Endothelial cell of umbilical vein (primary cell): Measurements from ENCODE around the gene ANO4. TPM values are rescaled to one million over a fixed set of nuclear protein-coding genes. Genes with fewer than 3 reads are reported as not detected.

Experiments
- BruUV-seq: library from RNA; stranded (reverse); fragments of 400-500 nt; replicated peaks from 2 replicates; lab custom pipeline; 2021; lab: Mats Ljungman, UMichigan
- CTCF ChIA-PET: fragments of 300-600, 350-600 bp; sonication (Branson Sonifier 250); formaldehyde crosslinking; loops from one replicate; lab custom pipeline; 2021; ENCODE audit warnings: antibody characterized with exemption, inconsistent platforms; lab: Charles Lee
- POLR2A ChIA-PET: fragments of 300-600, 350-600 bp; sonication (Branson Sonifier 250); formaldehyde crosslinking; loops from one replicate; lab custom pipeline; 2021; ENCODE audit warnings: antibody characterized with exemption, inconsistent platforms; lab: Charles Lee
- DNase-seq: peaks from one replicate; pipeline ENCODE4 v3.0.0-alpha.2; 2011; ENCODE audit warnings: low read depth, low spot score
- FAIRE-seq: peaks from 2 replicates; lab custom pipeline; 2011; peaks lifted over from hg19 to GRCh38; lab: Jason Lieb, UNC
- H2AFZ ChIP-seq: 2 replicates; pipeline ENCODE4 v1.6.0; 2012; ENCODE audit warnings: low read depth, low read length, control low read depth, inconsistent platforms
- H3K27ac ChIP-seq: 2 replicates; pipeline ENCODE4 v1.5.1; 2011; ENCODE audit warnings: low read depth, mild to moderate bottlenecking, control low read depth, low read length, moderate library complexity; ENCODE audit not compliant: insufficient read depth
- H3K27me3 ChIP-seq, 2 experiments: 2 replicates each; pipeline versions ENCODE4 v1.6.0 to v1.6.1; 2011; ENCODE audit warnings: low read length in 2 of 2, mixed read lengths in 1 of 2; ENCODE audit not compliant: control insufficient read depth in 2 of 2, insufficient read depth in 2 of 2
- H3K36me3 ChIP-seq, 2 experiments: 2 replicates in 1 of 2; 3 replicates in 1 of 2; pipeline ENCODE4 v1.5.1; 2011; ENCODE audit warnings: low read length in 2 of 2, mild to moderate bottlenecking in 1 of 2, moderate library complexity in 1 of 2; ENCODE audit not compliant: control insufficient read depth in 2 of 2, insufficient read depth in 2 of 2; ENCODE audit errors: extremely low read depth in 1 of 2
- H3K4me1 ChIP-seq: 3 replicates; pipeline ENCODE4 v1.5.1; 2011; ENCODE audit warnings: mild to moderate bottlenecking, low read length; ENCODE audit not compliant: control insufficient read depth, insufficient read depth; ENCODE audit errors: extremely low read depth
- H3K4me2 ChIP-seq: 2 replicates; pipeline ENCODE4 v1.6.1; 2011; ENCODE audit warnings: low read length, control low read depth, mixed read lengths; ENCODE audit not compliant: insufficient read depth
- H3K4me3 ChIP-seq, 3 experiments: fragments of 200-600 bp in 1 of 3; sonication (generic), shearing (Covaris generic) in 1 of 3; replicated peaks in 1 of 3; 2 replicates each; pipeline ENCODE4 v1.5.1; 2011 to 2016; ENCODE audit warnings: control low read depth in 3 of 3, low read length in 3 of 3, mild to moderate bottlenecking in 2 of 3, inconsistent platforms in 1 of 3, low read depth in 1 of 3, moderate library complexity in 1 of 3; ENCODE audit not compliant: insufficient read depth in 1 of 3
- H3K79me2 ChIP-seq: 2 replicates; pipeline ENCODE4 v1.6.0; 2012; ENCODE audit warnings: low read length, inconsistent platforms; ENCODE audit not compliant: control insufficient read depth, insufficient read depth
- H3K9ac ChIP-seq: replicated peaks from 2 replicates; pipeline ENCODE3; 2011; ENCODE audit warnings: low read length, control low read depth; ENCODE audit not compliant: insufficient read depth; ENCODE audit errors: extremely low read depth
- H3K9me1 ChIP-seq: replicated peaks from 3 replicates; pipeline ENCODE4 v1.6.0; 2011; ENCODE audit warnings: mild to moderate bottlenecking, low read length; ENCODE audit not compliant: control insufficient read depth, insufficient read depth; ENCODE audit errors: extremely low read depth
- H3K9me3 ChIP-seq: replicated peaks from 2 replicates; pipeline ENCODE4 v1.5.1; 2012; ENCODE audit warnings: low read length, inconsistent platforms; ENCODE audit not compliant: control insufficient read depth, insufficient read depth
- H4K20me1 ChIP-seq: replicated peaks from 2 replicates; pipeline ENCODE3; 2011; ENCODE audit warnings: mild to moderate bottlenecking, low read length; ENCODE audit not compliant: control insufficient read depth, insufficient read depth; ENCODE audit errors: extremely low read depth
- GATA2 ChIP-seq: IDR thresholded peaks from 2 replicates; pipeline ENCODE4 v1.7.0; 2011; ENCODE audit warnings: low read depth, mild to moderate bottlenecking, moderate library complexity, mixed read lengths, low read length; ENCODE audit not compliant: insufficient read length, insufficient read depth
- JUN ChIP-seq: IDR thresholded peaks from 2 replicates; pipeline ENCODE4 v1.6.1; 2011; ENCODE audit warnings: borderline replicate concordance, low read depth; ENCODE audit not compliant: insufficient read length, insufficient read depth
- dilution Hi-C: fragments of 300-500 bp; cut with MboI; formaldehyde crosslinking; loops from one replicate; pipeline ENCODE4 v1.15.0; 2019; ENCODE audit warnings: low sequenced_read_pairs; ENCODE audit not compliant: extremely low pct_ligation_motif_present
- intact Hi-C: fragments of 100-400 bp; cut with micrococcal nuclease; formaldehyde crosslinking; loops from one replicate; pipeline ENCODE4 v1.10.0; 2022
- polyA plus RNA-seq, 4 experiments: library from polyadenylated mRNA; depleted of rRNA in 3 of 4; stranded (reverse) in 3 of 4; unstranded in 1 of 4; fragments of >200 nt; gene quantifications; 2 replicates each; pipeline versions ENCODE4 v1.2.1 to v1.2.3, GENCODE V29; 2011 to 2012; ENCODE audit warnings: missing spikeins in 1 of 4
- total RNA-seq: library from RNA; stranded (reverse); gene quantifications from 2 replicates; pipeline ENCODE4 v1.2.3, GENCODE V29; 2021
- TF ChIP-seq, protein P1 (sequence below), 2 donors: IDR thresholded peaks; 1 replicate in 1 of 2; 2 replicates in 1 of 2; pipeline ENCODE4 v1.5.1; 2011; ENCODE audit warnings: low read length in 2 of 2, mild to moderate bottlenecking in 2 of 2, moderate library complexity in 2 of 2, control low read depth in 1 of 2, inconsistent platforms in 1 of 2, low read depth in 1 of 2; ENCODE audit not compliant: insufficient read depth in 1 of 2; ENCODE audit errors: extremely low read depth in 1 of 2

Gene ANO4
- total and polyA plus RNA-seq, 2 donors (not counting 3 experiments of a cell fraction or from before 2014, with no cell fraction given): 0.25 TPM; not detected in 1

DNA sequence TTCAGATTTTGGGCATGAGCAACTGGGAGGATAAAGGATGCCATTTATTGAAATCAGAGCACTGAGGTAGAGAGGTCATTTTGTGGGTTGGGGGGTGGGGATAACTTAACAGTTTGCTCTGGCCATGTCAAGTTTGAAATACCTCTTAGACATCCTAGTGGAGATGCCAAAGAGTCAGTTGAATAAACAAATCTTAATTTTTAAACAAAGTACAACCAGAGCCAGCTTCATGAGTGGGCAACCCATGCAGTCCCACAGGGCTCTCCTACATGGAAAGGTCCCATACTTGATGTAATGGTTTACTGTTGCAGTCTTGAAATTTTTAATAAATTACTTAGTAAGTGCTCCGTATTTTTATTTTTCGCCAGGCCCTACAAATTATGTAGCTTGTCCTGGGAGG, 81.2 kb downstream of the ANO4 start:
- DNase-seq (no peak), FAIRE-seq (no peak)
- Histone ChIP-seq H3K4me2 (no peak overlapping the region), H3K4me3 (no peak overlapping the region), H3K9me3 (no peaks in the 10 kb centered on the region), H2AFZ (no peak overlapping the region), H3K79me2 (no peaks in the 10 kb centered on the region), H3K9me1 (no peaks in the 10 kb centered on the region), H3K36me3 (no peaks in the 10 kb centered on the region), H3K27me3 (no peaks in the 10 kb centered on the region), H3K4me1 (no peaks in the 10 kb centered on the region), H4K20me1 (no peaks in the 10 kb centered on the region), H3K27ac (no peak overlapping the region), H3K9ac (no peak overlapping the region)
- ChIA-PET CTCF (no interaction called here), POLR2A (no interaction called here)
- BruUV-seq: no TSS peak
- dilution Hi-C loops (no loop called here), intact Hi-C loops (no loop called here)
- TF ChIP-seq JUN (no peak), GATA2 (no peak)

DNA sequence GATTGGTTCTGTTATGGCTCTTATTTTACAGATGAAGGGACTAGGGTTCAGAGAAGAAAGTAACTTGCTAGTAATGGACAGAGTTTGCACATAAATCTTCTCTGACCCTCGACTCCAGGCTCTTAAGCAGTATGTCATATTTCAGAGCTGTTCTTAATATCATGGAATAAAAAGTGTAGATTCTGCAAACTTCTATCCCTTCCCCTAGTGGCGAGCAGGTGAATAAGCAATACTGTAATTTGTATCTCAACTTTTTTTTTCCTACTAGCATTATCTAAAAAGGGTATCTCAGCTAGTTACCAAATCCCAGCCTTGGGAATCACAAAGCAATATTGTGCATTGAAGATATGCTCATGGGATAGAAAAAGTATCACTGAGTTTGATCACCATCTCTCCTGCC, 83.2 kb downstream of the ANO4 start:
- DNase-seq: no peak

More for the DNA sequence above, 83.2 kb downstream of the ANO4 start:
- Histone ChIP-seq H3K36me3 (no peaks in the 10 kb centered on the region), H3K9me1 (no peaks in the 10 kb centered on the region), H3K79me2 (no peaks in the 10 kb centered on the region), H3K27me3 (no peaks in the 10 kb centered on the region), H4K20me1 (no peaks in the 10 kb centered on the region), H3K27ac (no peak overlapping the region), H3K9ac (no peak overlapping the region), H3K4me3 (no peak overlapping the region), H3K4me1 (no peaks in the 10 kb centered on the region), H3K9me3 (no peaks in the 10 kb centered on the region), H2AFZ (no peak overlapping the region), H3K4me2 (no peak overlapping the region)
- POLR2A ChIA-PET: no interaction called here
- CTCF ChIA-PET: interaction anchor here (0.8 to 1.5 kb wide), 2 partner anchors 43 to 446 kb away, joined by 4 read pairs; no protein-coding TSS in a partner anchor
- FAIRE-seq: no peak
- TF ChIP-seq JUN: no peak
- TF ChIP-seq, protein P1, sequence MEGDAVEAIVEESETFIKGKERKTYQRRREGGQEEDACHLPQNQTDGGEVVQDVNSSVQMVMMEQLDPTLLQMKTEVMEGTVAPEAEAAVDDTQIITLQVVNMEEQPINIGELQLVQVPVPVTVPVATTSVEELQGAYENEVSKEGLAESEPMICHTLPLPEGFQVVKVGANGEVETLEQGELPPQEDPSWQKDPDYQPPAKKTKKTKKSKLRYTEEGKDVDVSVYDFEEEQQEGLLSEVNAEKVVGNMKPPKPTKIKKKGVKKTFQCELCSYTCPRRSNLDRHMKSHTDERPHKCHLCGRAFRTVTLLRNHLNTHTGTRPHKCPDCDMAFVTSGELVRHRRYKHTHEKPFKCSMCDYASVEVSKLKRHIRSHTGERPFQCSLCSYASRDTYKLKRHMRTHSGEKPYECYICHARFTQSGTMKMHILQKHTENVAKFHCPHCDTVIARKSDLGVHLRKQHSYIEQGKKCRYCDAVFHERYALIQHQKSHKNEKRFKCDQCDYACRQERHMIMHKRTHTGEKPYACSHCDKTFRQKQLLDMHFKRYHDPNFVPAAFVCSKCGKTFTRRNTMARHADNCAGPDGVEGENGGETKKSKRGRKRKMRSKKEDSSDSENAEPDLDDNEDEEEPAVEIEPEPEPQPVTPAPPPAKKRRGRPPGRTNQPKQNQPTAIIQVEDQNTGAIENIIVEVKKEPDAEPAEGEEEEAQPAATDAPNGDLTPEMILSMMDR (IDR thresholded peaks at IDR 0.05; ENCODE audit: extremely low read depth in 1 of 2, insufficient read depth in 1 of 2, low read depth in 1 of 2, low read length in 2 of 2): peak in 1 of 2 donors; percentile 17
- intact Hi-C loops: no loop called here
- dilution Hi-C loops: no loop called here
- no TSS peak for BruUV-seq
